T47D (cell line): ENCODE measurements around the gene SPATA20.

Experiments used
- DNase-seq, 2 experiments: peaks; one replicate each; pipeline versions ENCODE4 v3.0.0 to v3.0.0-alpha.2; 2011 to 2012; ENCODE audit warnings: low read depth in 1 of 2, low spot score in 1 of 2
- JUND ChIP-seq: IDR thresholded peaks from 2 replicates; pipeline ENCODE4 v1.6.1; 2012; ENCODE audit warnings: low read depth
- in situ Hi-C: cut with HindIII; loops from 2 replicates; pipeline ENCODE4 v1.10.0; 2016; ENCODE audit warnings: low sequenced_read_pairs, low pct_unique_long_range_greater_than_20kb

SPATA20 gene

DNA sequence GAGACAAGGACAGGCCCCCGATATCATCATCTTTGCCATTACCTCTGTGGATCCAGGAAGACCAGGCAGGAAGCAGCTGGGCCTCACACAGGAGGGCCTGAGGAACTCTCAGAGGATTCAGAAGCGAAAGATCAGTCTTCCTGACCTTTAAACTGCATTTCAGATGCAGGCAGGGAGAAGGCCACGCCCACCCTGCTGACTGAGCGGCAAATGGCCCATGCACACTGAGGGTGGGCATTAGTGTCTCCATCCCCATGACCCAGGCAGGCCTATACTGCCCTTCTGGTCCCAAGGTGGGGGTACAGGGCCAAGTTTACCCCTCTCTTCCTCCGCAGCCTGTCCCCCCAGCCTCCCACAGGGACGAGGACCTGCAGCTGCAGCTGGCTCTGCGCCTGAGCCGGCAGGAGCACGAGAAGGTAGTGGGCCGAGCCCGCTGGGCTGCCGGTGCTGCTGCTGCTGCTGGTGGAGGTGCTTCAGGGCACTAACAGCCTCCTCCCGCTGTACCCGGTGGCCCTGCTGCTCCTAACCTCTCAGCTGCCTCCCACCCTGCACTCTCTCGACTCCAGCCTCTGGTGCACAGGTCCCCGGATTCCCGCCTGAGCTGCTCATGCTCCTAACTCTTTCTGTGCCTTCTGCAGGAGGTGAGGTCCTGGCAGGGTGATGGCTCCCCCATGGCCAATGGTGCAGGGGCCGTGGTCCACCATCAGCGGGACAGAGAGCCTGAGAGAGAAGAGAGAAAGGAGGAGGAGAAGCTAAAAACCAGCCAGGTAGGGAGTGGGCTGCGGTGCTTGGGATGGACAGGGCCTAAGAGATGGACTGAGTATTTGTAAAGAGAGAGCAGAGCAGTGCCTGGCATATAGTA is 8.2 kb upstream of the SPATA20 start:
- in situ Hi-C loops = no loop called here
- TF ChIP-seq JUND = no peak
- DNase-seq = no peak

DNA sequence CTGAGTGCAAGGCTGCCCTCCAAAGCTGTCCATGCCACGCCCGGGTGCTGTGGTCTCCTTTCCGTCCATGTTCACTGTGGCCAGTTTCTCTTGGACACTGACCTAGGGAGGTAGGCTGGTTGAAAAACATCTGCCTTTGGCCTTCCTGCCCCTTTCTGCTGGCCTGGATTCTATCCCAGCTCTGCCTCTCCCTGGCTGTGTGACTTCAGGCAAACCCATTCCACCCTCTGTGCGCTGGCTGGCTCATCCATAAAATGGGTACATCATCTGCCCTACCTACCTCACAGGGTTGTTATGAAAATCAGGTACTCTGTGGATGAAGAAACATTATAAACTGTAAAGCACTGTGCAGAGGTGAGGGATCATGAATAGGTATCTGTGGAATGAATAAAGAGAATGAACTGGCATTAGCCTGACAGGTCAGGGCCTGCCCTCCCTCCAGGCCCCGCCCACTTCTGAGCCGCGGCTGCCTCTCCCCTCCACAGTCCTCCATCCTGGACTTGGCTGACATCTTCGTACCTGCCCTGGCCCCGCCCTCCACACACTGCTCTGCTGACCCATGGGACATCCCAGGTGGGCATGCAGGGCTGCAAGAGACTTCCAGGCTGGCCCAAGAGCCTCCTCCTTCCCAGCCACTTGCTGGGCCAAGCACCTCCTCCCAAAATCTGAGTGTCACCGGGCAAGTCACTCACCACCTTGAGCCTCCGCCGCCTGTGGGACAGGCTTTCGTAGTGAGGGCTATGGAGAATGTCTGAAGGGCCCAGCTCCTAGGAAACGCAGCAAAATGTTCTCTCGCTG is 7.0 kb upstream of the SPATA20 start:
- no peak for TF ChIP-seq JUND
- peak; percentile 83 to 87 for DNase-seq
- in situ Hi-C loops = no loop called here

- no peak for TF ChIP-seq JUND
- no peak for DNase-seq
- in situ Hi-C loops = no loop called here
These were observed 6.2 kb upstream of the SPATA20 start for GRCh38 chr17:50540560-50541401.

- in situ Hi-C loops = no loop called here
- no peak for TF ChIP-seq JUND
- DNase-seq = no peak
These were observed 5.6 kb upstream of the SPATA20 start for GRCh38 chr17:50541402-50541715.

DNA sequence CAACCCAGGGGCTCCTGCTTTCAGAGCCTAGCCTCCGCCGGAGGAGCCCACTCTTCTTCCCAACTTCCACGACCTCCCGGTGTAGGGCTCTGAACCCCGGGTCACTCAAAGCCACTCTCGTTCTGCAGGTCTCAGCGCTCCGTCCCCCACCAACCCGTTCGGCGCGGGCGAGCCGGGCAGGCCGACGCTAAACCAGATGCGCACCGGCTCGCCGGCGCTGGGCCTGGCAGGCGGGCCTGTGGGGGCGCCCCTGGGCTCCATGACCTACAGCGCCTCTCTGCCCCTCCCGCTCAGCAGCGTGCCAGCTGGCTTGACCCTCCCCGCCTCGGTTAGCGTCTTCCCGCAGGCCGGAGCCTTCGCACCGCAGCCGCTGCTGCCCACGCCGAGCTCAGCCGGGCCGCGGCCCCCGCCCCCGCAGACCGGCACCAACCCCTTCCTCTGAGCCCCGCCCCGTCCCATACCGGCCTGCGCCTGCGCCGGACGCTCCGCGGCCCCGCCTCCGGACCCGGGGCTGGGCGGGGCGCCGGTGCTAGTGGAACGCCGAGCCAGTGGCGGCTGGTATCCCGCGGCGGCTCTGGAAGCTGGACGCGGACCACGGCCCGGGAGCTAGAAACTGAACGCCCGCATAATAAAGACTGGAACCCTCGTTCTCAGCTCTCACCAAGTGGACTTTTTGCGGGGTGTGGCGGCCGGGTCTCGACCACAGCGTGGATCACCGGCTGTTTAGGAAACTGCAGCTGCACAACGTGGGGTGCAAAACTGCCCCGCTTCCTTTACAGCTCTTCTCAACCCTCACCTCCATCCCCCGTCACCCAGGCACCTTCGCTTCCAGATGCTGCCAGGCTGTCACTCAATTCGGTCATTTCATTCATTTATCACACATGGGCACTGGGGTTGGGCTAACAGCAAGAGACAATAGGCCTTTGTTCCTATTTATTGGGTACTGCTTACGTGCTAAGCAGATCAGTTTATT is 5.0 kb upstream of the SPATA20 start:
- no peak for TF ChIP-seq JUND
- in situ Hi-C loops = no loop called here
- peak; percentile 87 to 93 for DNase-seq

DNA sequence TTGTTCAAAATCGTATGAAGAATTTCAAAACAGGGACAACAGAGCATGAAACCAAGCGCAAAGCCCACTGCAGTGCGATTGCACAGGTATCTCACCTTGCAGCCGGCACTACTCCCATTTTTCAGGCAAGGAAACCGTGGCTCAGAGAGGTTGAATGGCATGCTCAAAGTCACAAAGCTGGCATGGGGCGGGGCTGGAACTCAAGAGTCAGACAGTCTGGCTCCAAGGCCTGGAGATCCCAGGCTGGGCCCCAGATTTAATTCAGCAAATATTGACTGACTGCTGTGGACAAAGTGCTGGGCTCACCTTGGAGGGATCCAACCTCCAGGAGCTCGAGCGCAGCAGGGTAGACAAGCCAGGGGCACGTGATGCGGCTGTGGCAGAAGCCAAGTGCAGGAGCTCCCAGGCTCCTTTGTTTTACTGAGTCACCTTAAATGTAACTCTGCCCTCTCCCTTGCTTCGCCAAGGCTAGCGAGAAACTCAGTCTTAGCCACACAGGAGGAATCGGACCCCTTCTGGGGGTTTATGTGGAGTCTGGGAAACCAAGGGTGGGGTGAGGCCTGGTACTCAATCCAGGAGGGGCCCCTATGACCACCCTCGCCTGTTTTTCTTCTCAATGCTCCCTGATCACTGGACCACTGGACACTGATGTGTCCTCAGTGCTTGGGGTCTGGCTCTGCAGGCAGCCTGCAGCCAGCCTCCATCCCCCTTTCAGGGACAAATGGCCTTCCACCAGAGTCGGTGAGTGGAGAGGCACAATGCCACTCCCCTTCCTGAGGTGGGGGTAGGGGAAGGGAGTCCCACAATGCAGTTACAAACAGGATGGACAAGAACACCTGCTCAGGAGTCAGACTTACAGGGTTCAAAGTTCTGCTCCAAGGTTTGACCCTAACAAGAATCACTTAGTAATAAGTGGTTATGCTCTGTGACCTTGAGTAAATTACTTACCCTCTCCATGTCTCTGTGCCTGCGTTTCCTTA is 3.9 kb upstream of the SPATA20 start:
- in situ Hi-C loops = no loop called here
- peak; percentile 87 to 98 for DNase-seq

DNA sequence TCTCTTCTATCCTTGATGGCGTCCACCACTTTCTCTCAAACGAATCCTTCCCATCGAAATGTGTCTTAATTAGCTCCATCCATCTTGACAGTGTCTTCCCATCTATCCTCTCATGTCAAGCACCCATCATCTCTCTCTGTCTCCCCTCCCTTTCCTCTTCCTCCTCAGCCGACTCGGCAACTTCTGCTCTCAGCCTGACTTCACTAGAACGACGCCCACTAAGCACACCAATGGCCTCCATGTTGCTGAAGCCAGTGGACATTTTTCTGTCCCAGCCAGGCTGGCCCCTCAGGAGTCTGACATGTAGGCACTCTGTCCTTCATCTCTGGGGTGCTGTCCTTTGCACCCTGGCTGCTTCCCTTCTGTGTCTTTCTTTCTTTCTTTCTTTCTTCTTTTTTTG is 2.5 kb upstream of the SPATA20 start:
- no peak for DNase-seq
- in situ Hi-C loops = no loop called here
- no peak for TF ChIP-seq JUND

More for the DNA sequence above, 3.9 kb upstream of the SPATA20 start:
- TF ChIP-seq JUND = no peak

- in situ Hi-C loops = no loop called here
- no peak for DNase-seq
- no peak for TF ChIP-seq JUND
These were observed 1.7 kb upstream of the SPATA20 start for GRCh38 chr17:50545311-50545710.

GRCh38 chr17:50546701-50547034 is 306 bp upstream of the SPATA20 start:
- TF ChIP-seq JUND = no peak
- DNase-seq = no peak
- in situ Hi-C loops = no loop called here

GRCh38 chr17:50547736-50548083 is 736 bp downstream of the SPATA20 start:
- TF ChIP-seq JUND = no peak

DNA sequence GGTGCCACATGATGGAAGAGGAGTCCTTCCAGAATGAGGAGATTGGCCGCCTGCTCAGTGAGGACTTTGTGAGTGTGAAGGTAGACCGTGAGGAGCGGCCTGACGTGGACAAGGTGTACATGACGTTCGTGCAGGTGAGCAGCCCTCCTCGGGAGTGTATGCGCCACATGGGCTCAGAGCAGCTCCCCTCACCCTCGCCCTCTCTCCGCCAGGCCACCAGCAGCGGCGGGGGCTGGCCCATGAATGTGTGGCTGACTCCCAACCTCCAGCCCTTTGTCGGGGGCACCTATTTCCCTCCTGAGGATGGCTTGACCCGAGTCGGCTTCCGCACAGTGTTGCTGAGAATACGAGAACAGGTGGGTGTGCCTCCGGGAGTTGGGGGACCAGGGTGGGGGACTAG is 1.9 kb downstream of the SPATA20 start:
- no peak for DNase-seq
- no peak for TF ChIP-seq JUND
- in situ Hi-C loops = no loop called here

More at GRCh38 chr17:50547736-50548083, 736 bp downstream of the SPATA20 start:
- no peak for DNase-seq
- in situ Hi-C loops = no loop called here
